SH-SY5Y (cell line): Measurements from ENCODE around the gene TEAD1.
A peak's percentile ranks its signal among the peaks of the same experiment; 100 is the strongest.

ENCODE experiments used
- GATA2 ChIP-seq: IDR thresholded peaks from 2 replicates; pipeline ENCODE4 v1.6.1; 2011; ENCODE audit warnings: mild to moderate bottlenecking, low read depth, low read length
- GATA3 ChIP-seq: IDR thresholded peaks from 2 replicates; pipeline ENCODE4 v1.6.1; 2011; ENCODE audit warnings: low read depth, mild to moderate bottlenecking, low read length, moderate library complexity

- peak; percentile 57 for TF ChIP-seq GATA2
- no peak for TF ChIP-seq GATA3
These were observed 138.6 kb downstream of the TEAD1 start for GRCh38 chr11:12812849-12813248.
